SW480 (cell line): Measurements from ENCODE around the gene DNAJC24.

Source experiments
- DNase-seq: peaks from one replicate; pipeline ENCODE4 v3.0.0-alpha.2; 2016; ENCODE audit warnings: low spot score

The DNAJC24 gene

GRCh38 chr11:31415435-31415834, 45.8 kb downstream of the DNAJC24 start:
- no peak for DNase-seq

- no peak for DNase-seq
Measured at GRCh38 chr11:31417357-31417756, 47.7 kb downstream of the DNAJC24 start.

- DNase-seq = no peak
Measured at GRCh38 chr11:31417816-31418215, 48.2 kb downstream of the DNAJC24 start.

GRCh38 chr11:31419138-31419537, 49.5 kb downstream of the DNAJC24 start:
- DNase-seq = no peak

GRCh38 chr11:31419669-31420068, 50.0 kb downstream of the DNAJC24 start:
- DNase-seq = no peak

GRCh38 chr11:31421820-31422219, 52.2 kb downstream of the DNAJC24 start:
- DNase-seq = no peak

- DNase-seq = no peak
Measured at GRCh38 chr11:31422703-31423102, 53.0 kb downstream of the DNAJC24 start.

- DNase-seq = no peak
Measured at GRCh38 chr11:31424652-31425051, 55.0 kb downstream of the DNAJC24 start.

- DNase-seq = no peak
Measured at GRCh38 chr11:31433851-31434250, 64.2 kb downstream of the DNAJC24 start.

GRCh38 chr11:31437742-31438435, 68.2 kb downstream of the DNAJC24 start:
- DNase-seq = no peak

- DNase-seq = no peak
Measured at GRCh38 chr11:31441296-31441695, 71.6 kb downstream of the DNAJC24 start.

- peak; percentile 66 for DNase-seq
Measured at GRCh38 chr11:31442086-31442485, 72.4 kb downstream of the DNAJC24 start.

GRCh38 chr11:31443802-31444201, 74.1 kb downstream of the DNAJC24 start:
- DNase-seq = no peak

- no peak for DNase-seq
Measured at GRCh38 chr11:31445621-31446020, 76.0 kb downstream of the DNAJC24 start.

GRCh38 chr11:31449040-31449439, 79.4 kb downstream of the DNAJC24 start:
- no peak for DNase-seq

- DNase-seq = no peak
Measured at GRCh38 chr11:31450841-31451240, 81.2 kb downstream of the DNAJC24 start.

- no peak for DNase-seq
Measured at GRCh38 chr11:31455177-31455576, 85.5 kb downstream of the DNAJC24 start.

- no peak for DNase-seq
Measured at GRCh38 chr11:31464436-31464835, 94.8 kb downstream of the DNAJC24 start.

GRCh38 chr11:31474083-31474482, 104.4 kb downstream of the DNAJC24 start:
- DNase-seq = no peak

- DNase-seq = no peak
Measured at GRCh38 chr11:31477528-31478222, 108.0 kb downstream of the DNAJC24 start.

GRCh38 chr11:31478223-31478590, 108.5 kb downstream of the DNAJC24 start:
- DNase-seq = no peak

GRCh38 chr11:31479066-31479465, 109.4 kb downstream of the DNAJC24 start:
- DNase-seq = no peak

- no peak for DNase-seq
Measured at GRCh38 chr11:31480930-31481329, 111.3 kb downstream of the DNAJC24 start.
